CD4-positive, alpha-beta T cell treated with Interleukin-21 for 1 hour (primary cell): ENCODE data around the gene XAGE5.
"Not testable (repeated sequence)": the region's sequence is repeated elsewhere in the genome, so short reads cannot be mapped to it uniquely, and the experiment has no call there.

ENCODE experiments used
- DNase-seq: peaks from one replicate; pipeline ENCODE4 v3.0.0-alpha.2; 2020

Gene XAGE5

GRCh38 chrX:52811065-52811625 lies at the start of gene XAGE5:
XAGE5 (plus strand) TSS chrX:52811287; CDS start chrX:52812567, 1,280 bp downstream.
- no peak for DNase-seq

- not testable (repeated sequence) for DNase-seq
Measured at GRCh38 chrX:52765983-52766382, 45.1 kb upstream of the XAGE5 start.

- not testable (repeated sequence) for DNase-seq
Measured at GRCh38 chrX:52773504-52773903, 37.6 kb upstream of the XAGE5 start.

- DNase-seq = not testable (repeated sequence)
Measured at GRCh38 chrX:52797327-52797726, 13.8 kb upstream of the XAGE5 start, which contains the start of gene SPANXN5. SPANXN5 (minus strand) TSS chrX:52797427; CDS start chrX:52797348, 79 bp downstream.

- DNase-seq = not testable (repeated sequence)
Measured at GRCh38 chrX:52804876-52805275, 6.2 kb upstream of the XAGE5 start.

- DNase-seq = no peak
Measured at GRCh38 chrX:52819788-52820187, 8.7 kb downstream of the XAGE5 start.

- no peak for DNase-seq
Measured at GRCh38 chrX:52821079-52821760, 10.1 kb downstream of the XAGE5 start.

- no peak for DNase-seq
Measured at GRCh38 chrX:52824608-52825007, 13.5 kb downstream of the XAGE5 start.

GRCh38 chrX:52830551-52830950 lies 19.5 kb downstream of the XAGE5 start:
- DNase-seq = no peak

GRCh38 chrX:52839137-52839536 lies 28.1 kb downstream of the XAGE5 start:
- DNase-seq = no peak

- DNase-seq = not testable (repeated sequence)
Measured at GRCh38 chrX:52843619-52844018, 32.5 kb downstream of the XAGE5 start.

- DNase-seq = no peak
Measured at GRCh38 chrX:52852110-52852860, 41.2 kb downstream of the XAGE5 start.

GRCh38 chrX:52856991-52857525 lies 46.0 kb downstream of the XAGE5 start:
- not testable (repeated sequence) for DNase-seq

GRCh38 chrX:52865343-52865998 lies 54.4 kb downstream of the XAGE5 start:
- DNase-seq = no peak
